Mucosa of rectum (tissue), 2 donors: ENCODE measurements around the gene BCAR3.

Experiments used
- H3K27ac ChIP-seq, 2 donors: one replicate each; pipeline ENCODE4 v1.7.0; 2013; ENCODE audit warnings: inconsistent platforms in 2 of 2, low read depth in 2 of 2, low read length in 2 of 2
- H3K27me3 ChIP-seq, 2 donors: one replicate each; pipeline ENCODE4 v1.7.0; 2013; ENCODE audit warnings: low read length in 2 of 2; ENCODE audit not compliant: control insufficient read depth in 2 of 2, insufficient read depth in 2 of 2
- H3K36me3 ChIP-seq, 2 donors: one replicate each; pipeline ENCODE4 v1.7.0; 2013; ENCODE audit warnings: low read length in 2 of 2; ENCODE audit not compliant: control insufficient read depth in 2 of 2, insufficient read depth in 2 of 2
- H3K4me1 ChIP-seq, 2 donors: one replicate each; pipeline ENCODE4 v1.7.0; 2013; ENCODE audit warnings: low read length in 2 of 2, mild to moderate bottlenecking in 1 of 2; ENCODE audit not compliant: control insufficient read depth in 2 of 2, insufficient read depth in 2 of 2
- H3K4me3 ChIP-seq, 2 donors: one replicate each; pipeline ENCODE4 v1.7.0; 2013; ENCODE audit warnings: low read length in 2 of 2
- H3K9ac ChIP-seq, 2 donors: one replicate each; pipeline ENCODE4 v1.7.0; 2013; ENCODE audit warnings: low read length in 2 of 2, low read depth in 1 of 2, mild to moderate bottlenecking in 1 of 2
- H3K9me3 ChIP-seq, 2 donors: one replicate each; pipeline ENCODE4 v1.7.0; 2013; ENCODE audit warnings: low read length in 2 of 2; ENCODE audit not compliant: control insufficient read depth in 2 of 2
- donor health status: healthy.
- donor health status: Normal muscosa, but diverticular disease.

The BCAR3 gene

DNA sequence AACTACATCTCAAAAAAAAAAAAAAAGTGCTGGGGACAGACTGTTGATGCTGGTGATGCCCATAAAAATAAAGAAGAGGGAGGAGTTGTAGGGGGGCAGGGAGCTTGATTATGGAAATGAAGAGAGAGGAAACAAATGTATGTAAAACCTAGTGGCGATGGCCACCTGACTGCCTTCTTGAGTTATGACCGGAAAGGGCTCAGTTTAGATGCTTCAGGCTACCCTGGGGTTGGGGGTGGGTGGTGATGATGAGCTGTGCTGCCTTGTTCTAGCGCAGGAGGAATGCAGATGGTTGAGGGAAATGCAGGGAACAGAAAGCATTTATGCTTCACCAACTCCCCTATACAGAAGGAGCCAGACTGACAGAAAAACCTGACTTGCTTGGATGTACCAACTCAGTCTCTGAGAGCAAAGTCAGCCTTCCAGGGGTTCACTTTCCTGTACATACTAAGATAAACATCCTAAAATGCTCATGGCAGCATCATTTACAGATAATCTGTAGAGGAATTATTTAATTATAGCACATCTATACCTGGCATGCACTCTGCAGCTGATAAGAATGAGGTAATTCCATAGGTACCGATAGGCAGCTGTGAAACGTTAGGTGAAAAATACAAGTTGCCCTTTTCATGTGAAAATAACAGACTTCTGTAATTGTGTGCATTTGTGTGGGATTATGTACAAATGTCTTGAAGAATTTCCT lies 8.0 kb upstream of the BCAR3 start:
- H3K27me3 ChIP-seq, result no peaks in the 10 kb centered on the region
- H3K9ac ChIP-seq, result no peak overlapping the region
- H3K27ac ChIP-seq, result no peak overlapping the region
- H3K36me3 ChIP-seq, result no peaks in the 10 kb centered on the region
- no peak overlapping the region for H3K4me3 ChIP-seq
- peaks cover 0 to 8% of the 10 kb centered on the region in 2 donors for H3K4me1 ChIP-seq
- H3K9me3 ChIP-seq, result no peaks in the 10 kb centered on the region

- H3K27me3 ChIP-seq, result no peaks in the 10 kb centered on the region
Observed at GRCh38 chr1:93687542-93687941, 5.9 kb upstream of the BCAR3 start.

GRCh38 chr1:93686504-93687250 lies 5.0 kb upstream of the BCAR3 start:
- H3K9ac ChIP-seq, result no peak overlapping the region
- no peaks in the 10 kb centered on the region for H3K36me3 ChIP-seq
- peaks cover 0 to 5% of the 10 kb centered on the region in 2 donors for H3K4me1 ChIP-seq
- no peak overlapping the region for H3K27ac ChIP-seq
- no peaks in the 10 kb centered on the region for H3K9me3 ChIP-seq
- no peak overlapping the region for H3K4me3 ChIP-seq
- H3K27me3 ChIP-seq, result no peaks in the 10 kb centered on the region

More at GRCh38 chr1:93687542-93687941, 5.9 kb upstream of the BCAR3 start:
- H3K4me1 ChIP-seq, result peaks cover 0 to under 1% of the 10 kb centered on the region in 2 donors
- H3K9ac ChIP-seq, result no peak overlapping the region
- no peaks in the 10 kb centered on the region for H3K36me3 ChIP-seq
- H3K27ac ChIP-seq, result no peak overlapping the region
- H3K9me3 ChIP-seq, result no peaks in the 10 kb centered on the region
- no peak overlapping the region for H3K4me3 ChIP-seq

DNA sequence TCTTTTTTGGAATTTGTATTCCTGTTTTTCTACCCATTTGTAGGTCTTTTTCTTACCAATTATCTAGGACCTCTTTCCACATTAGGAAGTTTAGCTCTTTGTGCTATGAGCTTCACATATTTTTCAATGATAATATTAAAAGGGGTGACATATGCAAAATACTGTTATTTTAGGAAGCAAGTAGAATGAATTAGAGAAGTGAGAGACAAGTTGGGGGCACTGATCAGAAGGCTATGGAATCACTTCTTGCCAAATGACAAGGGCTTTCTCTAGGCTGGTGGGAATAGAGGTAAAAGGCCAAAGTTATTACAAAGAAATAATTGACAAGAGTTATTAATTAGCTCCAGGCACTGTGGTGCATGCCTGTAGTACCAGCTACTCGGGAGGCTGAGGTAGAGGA lies 4.3 kb upstream of the BCAR3 start:
- H3K9me3 ChIP-seq, result no peaks in the 10 kb centered on the region
- H3K9ac ChIP-seq, result no peak overlapping the region
- H3K4me1 ChIP-seq, result peaks cover 0 to 5% of the 10 kb centered on the region in 2 donors
- H3K4me3 ChIP-seq, result no peak overlapping the region
- H3K27me3 ChIP-seq, result no peaks in the 10 kb centered on the region
- H3K27ac ChIP-seq, result no peak overlapping the region
- no peaks in the 10 kb centered on the region for H3K36me3 ChIP-seq

- no peak overlapping the region for H3K9ac ChIP-seq
- H3K4me3 ChIP-seq, result no peak overlapping the region
- no peak overlapping the region for H3K27ac ChIP-seq
- H3K9me3 ChIP-seq, result no peaks in the 10 kb centered on the region
- no peaks in the 10 kb centered on the region for H3K27me3 ChIP-seq
- H3K4me1 ChIP-seq, result peaks cover 5% of the 10 kb centered on the region in 2 donors
- H3K36me3 ChIP-seq, result no peaks in the 10 kb centered on the region
Observed at GRCh38 chr1:93683234-93683633, 1.6 kb upstream of the BCAR3 start.

DNA sequence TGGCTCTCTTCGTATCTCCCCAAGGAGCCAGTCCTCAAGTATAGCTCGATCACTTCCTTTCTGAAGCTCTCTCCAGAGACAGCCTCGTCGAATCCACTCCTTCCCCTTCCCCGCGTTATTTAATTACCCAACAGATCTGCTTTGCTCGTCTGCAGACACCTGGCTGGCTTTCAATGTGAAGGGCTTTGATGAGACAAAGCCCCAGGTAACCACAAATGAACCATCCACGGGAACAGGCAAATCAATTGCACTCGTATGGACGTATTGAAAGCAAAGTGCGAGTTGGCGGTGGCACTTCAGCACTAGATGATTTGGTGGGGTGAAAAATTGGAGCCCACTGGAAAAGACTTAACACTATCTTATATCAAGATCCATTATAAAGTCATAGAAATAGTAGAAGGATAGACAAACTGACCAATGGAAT lies 364 bp upstream of the BCAR3 start:
- Histone ChIP-seq H3K9ac (peak overlapping the region in 1 of 2 donors; percentile 70), H3K27me3 (no peaks in the 10 kb centered on the region), H3K9me3 (no peaks in the 10 kb centered on the region), H3K27ac (peak overlapping the region; percentile 45 to 52), H3K4me1 (peaks cover 5% of the 10 kb centered on the region in 2 donors), H3K4me3 (peak overlapping the region; percentile 59 to 70), H3K36me3 (no peaks in the 10 kb centered on the region)

DNA sequence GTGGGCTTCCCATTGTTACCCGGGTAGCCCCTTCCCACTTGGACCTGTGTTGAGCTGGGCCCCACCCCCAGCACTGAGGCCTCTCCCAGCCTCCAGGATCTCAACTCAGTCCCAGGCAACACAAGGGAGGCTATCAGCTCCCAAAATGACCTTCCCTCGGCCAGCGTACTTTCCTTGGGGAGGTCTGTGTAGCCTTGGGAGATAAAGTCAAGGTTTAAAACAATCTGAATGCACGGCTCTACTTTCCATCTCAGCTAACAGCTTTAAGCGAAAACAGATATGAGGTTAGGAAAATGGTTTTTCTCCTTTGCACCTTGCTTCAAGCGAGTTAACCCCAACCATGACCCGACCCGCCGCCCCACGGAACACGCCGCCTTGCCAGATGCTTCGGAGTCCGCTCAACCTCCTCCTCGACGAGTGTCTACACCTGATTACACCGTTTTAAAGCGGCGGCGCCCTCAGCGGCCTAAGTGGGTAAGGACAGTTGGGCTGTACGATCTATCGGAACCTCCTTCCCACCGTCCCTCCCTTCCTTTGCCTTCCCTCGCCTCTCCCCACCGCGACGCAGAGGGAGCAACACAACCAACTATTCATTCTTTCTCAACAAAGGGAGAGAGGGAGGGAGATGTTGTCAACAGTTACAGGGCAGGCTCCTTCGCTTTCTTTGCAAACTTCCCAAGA lies 1.1 kb downstream of the BCAR3 start:
- Histone ChIP-seq H3K9me3 (no peaks in the 10 kb centered on the region), H3K4me1 (peaks cover 5% of the 10 kb centered on the region in 2 donors)

DNA sequence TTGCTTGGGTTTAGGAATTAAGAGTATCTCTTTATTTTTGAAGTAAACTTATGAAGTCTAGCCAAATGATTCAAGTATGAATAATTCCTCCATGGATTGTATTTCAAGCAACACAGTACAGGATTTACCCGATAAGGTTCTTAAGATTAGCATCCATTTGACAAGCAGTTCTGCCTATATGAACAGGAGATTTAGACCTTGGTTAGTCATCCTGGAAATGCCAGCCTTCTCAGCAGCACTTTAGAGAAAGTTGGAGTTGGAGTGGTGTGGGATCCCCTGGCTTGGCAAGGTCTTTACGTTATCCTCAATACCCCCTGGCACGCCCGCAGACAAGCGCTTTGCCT lies 1.6 kb downstream of the BCAR3 start:
- Histone ChIP-seq H3K4me3 (peak overlapping the region in 1 of 2 donors; percentile 70), H3K36me3 (no peaks in the 10 kb centered on the region), H3K9me3 (no peaks in the 10 kb centered on the region), H3K27ac (no peak overlapping the region), H3K4me1 (peaks cover 5% of the 10 kb centered on the region in 2 donors), H3K9ac (no peak overlapping the region), H3K27me3 (no peaks in the 10 kb centered on the region)

More for the DNA sequence above, 1.1 kb downstream of the BCAR3 start:
- Histone ChIP-seq H3K9ac (peak overlapping the region; percentile 70), H3K36me3 (no peaks in the 10 kb centered on the region), H3K27me3 (no peaks in the 10 kb centered on the region), H3K4me3 (peak overlapping the region; percentile 59 to 70), H3K27ac (peak overlapping the region; percentile 52)

DNA sequence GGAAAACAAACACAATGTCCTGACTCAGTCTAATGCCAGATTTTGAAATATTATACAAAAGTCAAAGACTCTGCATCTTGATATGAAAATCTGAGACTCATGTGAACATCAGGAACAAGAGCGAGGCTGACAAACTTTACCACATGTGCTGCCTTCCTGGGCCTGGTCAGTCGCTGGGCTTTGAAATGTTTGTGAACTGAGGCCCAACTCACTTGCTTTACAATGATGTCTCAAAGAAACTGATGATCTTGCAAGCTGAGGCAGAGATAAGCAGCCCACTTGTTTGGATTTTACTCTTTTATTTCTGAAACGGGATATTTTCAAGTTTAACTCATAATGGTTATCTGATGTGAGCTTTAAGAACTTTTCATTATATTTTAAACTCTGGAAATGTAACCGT lies 2.1 kb downstream of the BCAR3 start:
- no peak overlapping the region for H3K27ac ChIP-seq
- H3K4me1 ChIP-seq, result peaks cover 5 to 6% of the 10 kb centered on the region in 2 donors
- no peaks in the 10 kb centered on the region for H3K9me3 ChIP-seq
- no peaks in the 10 kb centered on the region for H3K27me3 ChIP-seq
- no peak overlapping the region for H3K9ac ChIP-seq
- no peaks in the 10 kb centered on the region for H3K36me3 ChIP-seq
- no peak overlapping the region for H3K4me3 ChIP-seq

DNA sequence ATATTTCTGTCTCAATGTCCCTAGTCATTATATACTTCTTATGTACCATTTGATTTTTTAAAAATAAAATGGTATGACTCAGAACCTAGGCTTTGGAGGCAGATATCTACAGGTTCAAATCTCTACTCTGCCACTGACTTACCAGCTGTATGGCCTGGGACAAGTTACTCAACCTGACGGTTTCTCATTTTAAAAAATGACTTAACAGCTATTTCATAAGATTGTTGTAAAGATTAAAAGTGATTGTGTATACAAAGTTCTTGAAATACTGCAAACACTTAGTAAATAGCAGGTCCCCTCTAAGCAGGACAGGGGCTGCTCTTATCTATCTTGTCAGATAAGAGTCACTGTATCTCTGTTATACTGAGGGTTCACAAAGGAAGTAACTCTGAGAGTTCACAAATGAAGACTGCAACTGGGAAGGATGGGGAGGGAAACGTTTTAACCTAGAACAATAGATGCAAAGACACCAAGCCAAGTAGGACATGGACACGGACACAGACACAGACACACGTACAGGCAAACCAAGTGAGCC lies 2.6 kb downstream of the BCAR3 start:
- Histone ChIP-seq H3K27ac (no peak overlapping the region), H3K27me3 (no peaks in the 10 kb centered on the region), H3K4me1 (peaks cover 5 to 11% of the 10 kb centered on the region in 2 donors), H3K9ac (no peak overlapping the region), H3K9me3 (no peaks in the 10 kb centered on the region), H3K4me3 (no peak overlapping the region), H3K36me3 (no peaks in the 10 kb centered on the region)
